Gastroesophageal sphincter (tissue), 4 donors: Measurements from ENCODE around the gene ELMO3. TPM values are rescaled to one million over a fixed set of nuclear protein-coding genes. Genes with fewer than 3 reads are reported as not detected.

Source experiments
- ATAC-seq: fragments of 150-250 bp; one replicate; pipeline ENCODE4 v1.9.1; 2016; ENCODE audit warnings: mild to moderate bottlenecking, moderate library complexity
- H3K27ac ChIP-seq, 4 donors: fragments of 200-600 bp; sonication (generic) in 3 of 4; 1 replicate in 3 of 4; 2 replicates in 1 of 4; pipeline ENCODE4 v1.5.1; 2016 to 2019
- H3K27me3 ChIP-seq: fragments of 200-600 bp; sonication (generic); one replicate; pipeline ENCODE4 v1.5.1; 2019
- H3K36me3 ChIP-seq, 2 donors: fragments of 200-600 bp; sonication (generic); one replicate each; pipeline ENCODE4 v1.5.1; 2019; ENCODE audit warnings: control low read depth in 1 of 2
- H3K4me1 ChIP-seq, 3 donors: fragments of 200-600 bp; sonication (generic); 1 replicate in 2 of 3; 2 replicates in 1 of 3; pipeline ENCODE4 v1.5.1; 2016 to 2019; ENCODE audit warnings: control low read depth in 2 of 3
- H3K4me3 ChIP-seq, 2 donors: fragments of 200-600 bp; sonication (generic); one replicate each; pipeline ENCODE4 v1.5.1; 2019; ENCODE audit warnings: mild to moderate bottlenecking in 1 of 2, moderate library complexity in 1 of 2
- H3K9me3 ChIP-seq, 3 donors: fragments of 200-600 bp; sonication (generic); one replicate each; pipeline ENCODE4 v1.5.1; 2017 to 2019; ENCODE audit warnings: control low read depth in 2 of 3
- EP300 ChIP-seq: sonication (generic); formaldehyde crosslinking; IDR thresholded peaks from one replicate; pipeline ENCODE4 v1.6.1; 2017; ENCODE audit warnings: antibody characterized with exemption, mild to moderate bottlenecking
- POLR2A ChIP-seq, 2 donors: fragments of 450-650 bp; IDR thresholded peaks; one replicate each; pipeline ENCODE4 v1.6.1; 2017; ENCODE audit warnings: antibody characterized with exemption in 2 of 2, mild to moderate bottlenecking in 2 of 2, moderate library complexity in 1 of 2
- POLR2AphosphoS5 ChIP-seq: sonication (generic); formaldehyde crosslinking; IDR thresholded peaks from one replicate; pipeline ENCODE4 v1.6.1; 2017; ENCODE audit warnings: antibody characterized with exemption
- WGBS, 2 donors: methylation state at CpG; one replicate each; pipeline ENCODE4 v1.1.5; 2018; ENCODE audit warnings: low coverage in 1 of 2; 5-methylcytosine and 5-hydroxymethylcytosine counted together
- total RNA-seq, 4 donors: library from RNA; depleted of rRNA; stranded (reverse); fragments of >200 nt; gene quantifications; one replicate each; pipeline ENCODE4 v1.1.0, GENCODE V29; 2016
- TF ChIP-seq, protein P1 (sequence below), 4 experiments: fragments of 200-600 bp in 2 of 4; fragments of 450-650 bp in 2 of 4; sonication (generic) in 1 of 4; IDR thresholded peaks; one replicate each; pipeline ENCODE4 v1.5.1; 2017 to 2019; ENCODE audit warnings: antibody characterized with exemption in 4 of 4, mild to moderate bottlenecking in 2 of 4, moderate library complexity in 2 of 4

Gene ELMO3
- total RNA-seq, 4 donors from 2014 or later = 0.15 to 3.9 (median 1.3) TPM

- no peak for TF ChIP-seq EP300
- TF ChIP-seq POLR2AphosphoS5 = peak; percentile 44
- TF ChIP-seq, protein P1, sequence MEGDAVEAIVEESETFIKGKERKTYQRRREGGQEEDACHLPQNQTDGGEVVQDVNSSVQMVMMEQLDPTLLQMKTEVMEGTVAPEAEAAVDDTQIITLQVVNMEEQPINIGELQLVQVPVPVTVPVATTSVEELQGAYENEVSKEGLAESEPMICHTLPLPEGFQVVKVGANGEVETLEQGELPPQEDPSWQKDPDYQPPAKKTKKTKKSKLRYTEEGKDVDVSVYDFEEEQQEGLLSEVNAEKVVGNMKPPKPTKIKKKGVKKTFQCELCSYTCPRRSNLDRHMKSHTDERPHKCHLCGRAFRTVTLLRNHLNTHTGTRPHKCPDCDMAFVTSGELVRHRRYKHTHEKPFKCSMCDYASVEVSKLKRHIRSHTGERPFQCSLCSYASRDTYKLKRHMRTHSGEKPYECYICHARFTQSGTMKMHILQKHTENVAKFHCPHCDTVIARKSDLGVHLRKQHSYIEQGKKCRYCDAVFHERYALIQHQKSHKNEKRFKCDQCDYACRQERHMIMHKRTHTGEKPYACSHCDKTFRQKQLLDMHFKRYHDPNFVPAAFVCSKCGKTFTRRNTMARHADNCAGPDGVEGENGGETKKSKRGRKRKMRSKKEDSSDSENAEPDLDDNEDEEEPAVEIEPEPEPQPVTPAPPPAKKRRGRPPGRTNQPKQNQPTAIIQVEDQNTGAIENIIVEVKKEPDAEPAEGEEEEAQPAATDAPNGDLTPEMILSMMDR (IDR thresholded peaks at IDR 0.05) = peak in 3 of 4 experiments; percentile 29 to 45 (median 40)
- peak in 1 of 2 donors; percentile 27 for TF ChIP-seq POLR2A (IDR thresholded peaks at IDR 0.05)
- Histone ChIP-seq H3K36me3 (peaks cover 0 to 17% of the 10 kb centered on the region in 2 donors), H3K4me1 (peaks cover 2 to 96% (median 25%) of the 10 kb centered on the region in 3 donors), H3K9me3 (no peaks in the 10 kb centered on the region), H3K27me3 (no peaks in the 10 kb centered on the region), H3K4me3 (peak overlapping the region; percentile 18 to 53), H3K27ac (peak overlapping the region in 3 of 4 donors; percentile 56 to 75 (median 74))
- 0 to 22% methylated on average over 1 to 4 of the region's 73 CpGs for WGBS, 2 donors
- ATAC-seq = peak; percentile 32
Observed at GRCh38 chr16:67177743-67178699, 20.9 kb upstream of the ELMO3 start.

DNA sequence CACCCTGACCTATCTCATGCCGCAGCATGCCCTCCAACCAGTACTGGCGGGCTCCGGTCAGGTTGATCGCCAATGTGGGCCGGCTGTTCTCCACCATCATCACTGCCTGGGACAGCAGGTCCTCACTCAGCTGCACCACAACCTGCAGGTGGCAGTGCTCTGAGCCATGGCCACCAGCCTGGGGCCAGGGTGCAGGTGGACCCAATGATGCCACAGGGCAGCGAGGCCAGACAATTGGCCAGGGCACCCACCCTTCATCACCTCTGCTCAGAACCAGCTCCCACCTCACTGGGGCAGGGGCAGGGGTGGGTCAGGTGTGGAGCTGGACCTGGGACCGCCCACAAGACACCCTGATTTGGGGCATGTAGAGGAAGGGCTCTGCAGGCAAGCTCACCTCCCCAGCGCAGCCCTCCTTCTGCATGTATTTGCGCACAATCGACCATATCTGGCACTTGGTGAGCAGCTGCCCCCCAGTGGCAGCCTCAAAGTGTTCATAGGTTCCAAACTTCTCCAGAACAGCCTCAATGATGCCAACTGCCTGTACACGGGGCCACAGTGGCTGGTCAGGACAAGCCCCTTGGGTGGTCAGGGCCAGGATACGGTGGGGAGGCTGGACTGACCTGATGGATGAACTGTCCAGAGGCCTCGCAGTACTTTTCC is 19.4 kb upstream of the ELMO3 start:
- Histone ChIP-seq H3K4me3 (no peak overlapping the region), H3K27ac (no peak overlapping the region), H3K4me1 (peaks cover 0 to 91% (median 18%) of the 10 kb centered on the region in 3 donors), H3K27me3 (no peaks in the 10 kb centered on the region), H3K36me3 (peaks cover 0 to 17% of the 10 kb centered on the region in 2 donors), H3K9me3 (no peaks in the 10 kb centered on the region)
- TF ChIP-seq POLR2A (IDR thresholded peaks at IDR 0.05) (no peak), POLR2AphosphoS5 (no peak), EP300 (no peak)
- TF ChIP-seq, protein P1 (IDR thresholded peaks at IDR 0.05) = no peak
- no peak for ATAC-seq
- 100% methylated on average over 2 of the region's 13 CpGs; no CpG with 5 or more reads in 1 of the 2 donors for WGBS, 2 donors

DNA sequence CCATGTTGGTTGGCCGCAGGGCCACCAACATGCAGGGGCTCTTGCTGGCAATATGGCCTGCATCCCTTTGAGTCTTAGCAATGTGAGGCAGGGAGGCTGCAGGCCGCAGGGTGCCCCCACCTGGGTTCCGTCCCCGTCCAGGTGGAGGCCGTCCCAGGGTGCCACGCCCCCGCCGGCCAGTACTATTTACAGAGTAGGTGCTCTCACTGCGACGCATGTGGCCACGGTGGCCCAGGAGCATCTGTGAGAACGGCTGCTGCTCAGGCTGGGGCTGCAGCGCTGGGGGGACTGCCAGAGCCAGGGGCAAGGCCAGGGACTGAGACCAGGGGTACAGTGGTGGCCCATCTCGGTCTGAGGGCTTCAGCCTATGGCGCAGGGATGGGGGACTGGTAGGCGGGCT is 18.8 kb upstream of the ELMO3 start:
- H3K9me3 ChIP-seq = no peaks in the 10 kb centered on the region
- no peaks in the 10 kb centered on the region for H3K27me3 ChIP-seq
- ATAC-seq = no peak
- no peak overlapping the region for H3K4me3 ChIP-seq
- H3K4me1 ChIP-seq = peaks cover 0 to 91% (median 19%) of the 10 kb centered on the region in 3 donors
- no peak for TF ChIP-seq POLR2AphosphoS5
- TF ChIP-seq, protein P1 (IDR thresholded peaks at IDR 0.05) = no peak
- no peak for TF ChIP-seq POLR2A (IDR thresholded peaks at IDR 0.05)
- no peak for TF ChIP-seq EP300
- 100% methylated on average over 1 of the region's 16 CpGs; no CpG with 5 or more reads in 1 of the 2 donors for WGBS, 2 donors
- H3K27ac ChIP-seq = peak overlapping the region in 1 of 4 donors; percentile 98
- H3K36me3 ChIP-seq = peaks cover 0 to 14% of the 10 kb centered on the region in 2 donors

- H3K4me1 ChIP-seq = peaks cover 0 to 88% (median 27%) of the 10 kb centered on the region in 3 donors
Observed at GRCh38 chr16:67181346-67181745, 17.6 kb upstream of the ELMO3 start.

More at GRCh38 chr16:67181346-67181745, 17.6 kb upstream of the ELMO3 start:
- Histone ChIP-seq H3K4me3 (no peak overlapping the region), H3K27me3 (no peaks in the 10 kb centered on the region), H3K36me3 (peaks cover 0 to 5% of the 10 kb centered on the region in 2 donors), H3K27ac (peak overlapping the region in 3 of 4 donors; percentile 96 to 98 (median 97)), H3K9me3 (no peaks in the 10 kb centered on the region)
- ATAC-seq = no peak
- WGBS, 2 donors = 13 to 21% methylated on average over 2 of the region's 2 CpGs
- TF ChIP-seq EP300 (no peak), POLR2AphosphoS5 (peak; percentile 81), POLR2A (IDR thresholded peaks at IDR 0.05) (no peak)
- TF ChIP-seq, protein P1 (IDR thresholded peaks at IDR 0.05) = no peak
